GM12878 (cell line): ENCODE results near the gene CPD. TPM values are rescaled to one million over a fixed set of nuclear protein-coding genes. Genes with fewer than 3 reads are reported as not detected.

Source experiments
- ATAC-seq: fragments of 200-7000 bp; cut with Tn5 transposase; 3 replicates; pipeline ENCODE4 v1.9.1; 2020; ENCODE audit warnings: mild to moderate bottlenecking, moderate library complexity
- BruUV-seq: library from RNA; stranded (reverse); fragments of 400-500 nt; replicated peaks from 2 replicates; lab custom pipeline; 2021; lab: Mats Ljungman, UMichigan
- CTCF ChIA-PET: fragments of 300-600 bp; sonication (Branson Sonifier 250); formaldehyde crosslinking; extraction: SDS; loops from one replicate; lab custom pipeline; 2021; ENCODE audit warnings: inconsistent platforms; lab: Yijun Ruan, JAX
- POLR2A ChIA-PET: fragments of 350-600 bp; formaldehyde crosslinking; extraction: SDS; loops from one replicate; lab custom pipeline; 2021; ENCODE audit warnings: inconsistent platforms; lab: Charles Lee
- RAD21 ChIA-PET: fragments of 300-600 bp; sonication (Branson Sonifier 250); formaldehyde crosslinking; loops from one replicate; lab custom pipeline; 2023; ENCODE audit warnings: antibody characterized with exemption; ENCODE audit not compliant: unreplicated experiment; lab: Charles Lee
- SMC1A ChIA-PET: fragments of 300-600 bp; sonication (Branson Sonifier 250); formaldehyde crosslinking; loops from one replicate; lab custom pipeline; 2023; ENCODE audit not compliant: unreplicated experiment, uncharacterized antibody; lab: Charles Lee
- DNase-seq: peaks from one replicate; pipeline ENCODE4 v3.0.0-alpha.2; 2011; ENCODE audit warnings: low read depth, low spot score
- FAIRE-seq: peaks from 3 replicates; lab custom pipeline; 2011; peaks lifted over from hg19 to GRCh38; lab: Jason Lieb, UNC
- H2AFZ ChIP-seq: 2 replicates; pipeline ENCODE4 v1.6.0; 2011; ENCODE audit warnings: low read depth, low read length, control low read depth; ENCODE audit not compliant: control insufficient read depth
- H3K27ac ChIP-seq: 2 replicates; pipeline ENCODE4 v1.5.1; 2011; ENCODE audit warnings: control low read depth; ENCODE audit not compliant: control insufficient read depth, insufficient read depth
- H3K27me3 ChIP-seq, 2 experiments: replicated peaks in 1 of 2; 2 replicates each; pipeline versions ENCODE4 v1.6.0 to v1.6.1; 2011; ENCODE audit warnings: low read length in 1 of 2; ENCODE audit not compliant: control insufficient read depth in 2 of 2, insufficient read depth in 2 of 2
- H3K36me3 ChIP-seq, 2 experiments: 2 replicates each; pipeline ENCODE4 v1.5.1; 2011; ENCODE audit warnings: low read length in 1 of 2; ENCODE audit not compliant: control insufficient read depth in 2 of 2, insufficient read depth in 2 of 2
- H3K4me1 ChIP-seq: 2 replicates; pipeline ENCODE4 v1.6.1; 2011; ENCODE audit warnings: mild to moderate bottlenecking, low read length, moderate library complexity, mixed read lengths; ENCODE audit not compliant: control insufficient read depth, insufficient read depth
- H3K4me2 ChIP-seq: 2 replicates; pipeline ENCODE4 v1.6.0; 2011; ENCODE audit warnings: control low read depth; ENCODE audit not compliant: control insufficient read depth, insufficient read depth
- H3K4me3 ChIP-seq: fragments of 200-600 bp; sonication (generic); 2 replicates; pipeline ENCODE4 v1.5.1; 2016
- H3K79me2 ChIP-seq: 2 replicates; pipeline ENCODE4 v1.6.0; 2011; ENCODE audit warnings: low read length; ENCODE audit not compliant: control insufficient read depth, insufficient read depth
- H3K9ac ChIP-seq: 2 replicates; pipeline ENCODE4 v1.8.0; 2011; ENCODE audit warnings: low read length, control low read depth, mixed read lengths; ENCODE audit not compliant: control insufficient read depth, insufficient read depth
- H3K9me3 ChIP-seq: replicated peaks from 3 replicates; pipeline ENCODE4 v1.5.1; 2011; ENCODE audit warnings: mild to moderate bottlenecking, low read length; ENCODE audit not compliant: control insufficient read depth, insufficient read depth
- H4K20me1 ChIP-seq: 2 replicates; pipeline ENCODE4 v1.6.0; 2011; ENCODE audit not compliant: control insufficient read depth, insufficient read depth
- BACH1 ChIP-seq: fragments of 450-650 bp; IDR thresholded peaks from 2 replicates; pipeline ENCODE4 v1.6.1; 2017; ENCODE audit warnings: mild to moderate bottlenecking, borderline replicate concordance
- BRCA1 ChIP-seq: IDR thresholded peaks from 2 replicates; pipeline ENCODE4 v1.6.1; 2011; ENCODE audit warnings: low read depth, low read length, improper control_type of control experiment
- CEBPB ChIP-seq, 2 experiments: fragments of 150-350 bp in 1 of 2; IDR thresholded peaks; 2 replicates each; pipeline ENCODE4 v1.6.1; 2012 to 2014; ENCODE audit warnings: low read depth in 2 of 2, low read length in 2 of 2, borderline replicate concordance in 1 of 2, inconsistent platforms in 1 of 2
- EGR1 ChIP-seq, 2 experiments: IDR thresholded peaks; 1 replicate in 1 of 2; 2 replicates in 1 of 2; pipeline ENCODE4 v1.6.1; 2011 to 2012; ENCODE audit warnings: low read depth in 2 of 2, low read length in 2 of 2, borderline replicate concordance in 1 of 2, mild to moderate bottlenecking in 1 of 2, moderate library complexity in 1 of 2
- EP300 ChIP-seq, 2 experiments: fragments of 150-350 bp in 1 of 2; IDR thresholded peaks; 2 replicates each; pipeline ENCODE4 v1.6.1; 2011 to 2012; ENCODE audit warnings: low read depth in 2 of 2, low read length in 2 of 2, borderline replicate concordance in 1 of 2, improper control_type of control experiment in 1 of 2, inconsistent platforms in 1 of 2; ENCODE audit not compliant: control insufficient read depth in 1 of 2
- GATAD2B ChIP-seq: fragments of 450-650 bp; conservative IDR thresholded peaks from 2 replicates; pipeline ENCODE4 v1.6.1; 2017; ENCODE audit warnings: low read depth, mild to moderate bottlenecking, moderate library complexity
- HDAC2 ChIP-seq: fragments of 200-600 bp; sonication (generic); IDR thresholded peaks from 2 replicates; pipeline ENCODE4 v1.6.1; 2017
- HDAC6 ChIP-seq: fragments of 200-600 bp; sonication (generic); IDR thresholded peaks from one replicate; pipeline ENCODE4 v1.8.0; 2017; ENCODE audit warnings: antibody characterized with exemption; ENCODE audit not compliant: unreplicated experiment
- MTA2 ChIP-seq: fragments of 450-650 bp; IDR thresholded peaks from 2 replicates; pipeline ENCODE4 v1.6.1; 2016; ENCODE audit warnings: low read depth, mild to moderate bottlenecking, moderate library complexity
- NFIC ChIP-seq: IDR thresholded peaks from 2 replicates; pipeline ENCODE4 v1.6.1; 2012; ENCODE audit warnings: low read depth, mild to moderate bottlenecking, inconsistent platforms, low read length, moderate library complexity
- NR2C2 ChIP-seq: IDR thresholded peaks from 2 replicates; pipeline ENCODE4 v1.6.1; 2011; ENCODE audit warnings: borderline replicate concordance, low read depth; ENCODE audit not compliant: control insufficient read depth, insufficient read length
- POLR2A ChIP-seq: IDR thresholded peaks from 2 replicates; pipeline ENCODE4 v1.6.1; 2011; ENCODE audit warnings: low read depth, mild to moderate bottlenecking, low read length
- SREBF2 ChIP-seq: IDR thresholded peaks from 2 replicates; pipeline ENCODE4 v1.6.1; 2012; ENCODE audit warnings: mild to moderate bottlenecking, low read length
- SUPT20H ChIP-seq: IDR thresholded peaks from 2 replicates; pipeline ENCODE4 v1.6.1; 2011; ENCODE audit warnings: low read depth, mild to moderate bottlenecking, low read length, moderate library complexity, borderline replicate concordance; ENCODE audit not compliant: control insufficient read depth
- WRNIP1 ChIP-seq: IDR thresholded peaks from 2 replicates; pipeline ENCODE4 v1.6.1; 2011; ENCODE audit warnings: low read depth, low read length, improper control_type of control experiment, borderline replicate concordance
- WGBS: methylation state at CpG from one replicate; pipeline ENCODE4 v1.1.6; 2016; ENCODE audit warnings: low lambda C conversion rate; ENCODE audit not compliant: insufficient replicate concordance, insufficient coverage; ENCODE audit errors: missing lambda C conversion rate; 5-methylcytosine and 5-hydroxymethylcytosine counted together
- in situ Hi-C: fragments of 300-500 bp; cut with MboI; formaldehyde crosslinking; loops from 9 replicates; pipeline ENCODE4 v1.14.3; 2018; ENCODE audit warnings: mixed read lengths
- intact Hi-C: fragments of 100-400 bp; cut with micrococcal nuclease; formaldehyde crosslinking; loops from one replicate; pipeline ENCODE4 v1.14.2; 2022; ENCODE audit not compliant: unreplicated experiment
- polyA plus RNA-seq, 11 experiments: library from polyadenylated mRNA; depleted of rRNA in 4 of 11; unstranded in 6 of 11; stranded (reverse) in 5 of 11; fragments of >200 nt; fragmentation: Nextera tagmentation in 4 of 11; fragmentation: Illumina TruSeq in 1 of 11; extraction: Ambion mirVana in 4 of 11; extraction: Trizol in 1 of 11; gene quantifications; 1 replicate in 1 of 11; 2 replicates in 10 of 11; pipeline versions ENCODE4 v1.2.1 to v1.2.3, GENCODE V29; 2011 to 2016; ENCODE audit warnings: inconsistent platforms in 2 of 11, missing spikeins in 2 of 11, low read depth in 1 of 11
- total RNA-seq, 4 experiments: library from RNA; depleted of rRNA in 3 of 4; stranded (reverse); fragments of >200 nt in 3 of 4; fragmentation: Illumina TruSeq in 1 of 4; extraction: Trizol in 1 of 4; gene quantifications; 2 replicates each; pipeline versions ENCODE4 v1.2.1 to v1.2.3, GENCODE V29; 2013 to 2021
- TF ChIP-seq, protein P1 (sequence below): fragments of 150-350 bp; IDR thresholded peaks from 2 replicates; pipeline ENCODE4 v1.6.1; 2014; ENCODE audit warnings: mild to moderate bottlenecking, low read depth, low read length
- TF ChIP-seq, protein P2 (sequence below): fragments of 150-350 bp; IDR thresholded peaks from 2 replicates; pipeline ENCODE4 v1.6.1; 2016; ENCODE audit warnings: low read depth, low read length
- TF ChIP-seq, protein P3 (sequence below): fragments of 450-650 bp; IDR thresholded peaks from 2 replicates; pipeline ENCODE4 v1.6.1; 2014; ENCODE audit warnings: mild to moderate bottlenecking
- TF ChIP-seq, protein P4 (sequence below): IDR thresholded peaks from 2 replicates; pipeline ENCODE4 v1.6.1; 2012; ENCODE audit warnings: low read depth, low read length, improper control_type of control experiment

Gene CPD
- total and polyA plus RNA-seq, 10 of the 15 experiments (the other 5 are each of a cell fraction or from before 2014, with no cell fraction given): 3.5 to 24.2 (median 15.7) TPM

DNA sequence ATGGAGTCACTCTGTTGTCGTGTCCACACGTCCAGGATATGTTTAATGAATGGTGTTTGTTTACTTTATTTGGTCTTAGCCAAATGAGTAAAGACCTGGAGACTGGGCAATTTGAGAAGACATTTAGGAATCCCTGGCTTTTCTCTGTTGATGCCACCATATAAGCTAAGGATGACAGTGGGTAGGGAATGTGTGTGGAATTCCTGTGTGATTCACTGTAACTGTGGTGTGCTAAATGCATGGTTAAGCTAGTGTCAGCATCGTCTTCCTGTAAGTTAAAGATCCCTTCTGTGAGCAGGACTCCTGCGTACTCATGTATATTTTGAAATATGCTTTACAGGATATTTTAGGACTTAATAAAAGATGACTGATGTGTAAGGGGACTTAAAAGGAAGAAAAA, 124.8 kb downstream of the CPD start:
- Histone ChIP-seq H3K79me2 (no peaks in the 10 kb centered on the region), H3K27me3 (no peaks in the 10 kb centered on the region), H4K20me1 (no peaks in the 10 kb centered on the region), H2AFZ (no peak overlapping the region), H3K4me3 (no peak overlapping the region), H3K4me2 (no peak overlapping the region), H3K4me1 (no peaks in the 10 kb centered on the region), H3K9ac (no peak overlapping the region), H3K27ac (no peak overlapping the region), H3K36me3 (peaks cover 0 to 15% of the 10 kb centered on the region in 2 experiments), H3K9me3 (no peaks in the 10 kb centered on the region; the same call in 2 of the 3 replicates)
- ATAC-seq (no peak), FAIRE-seq (no peak), DNase-seq (no peak)
- RAD21 ChIA-PET: no interaction called here
- TF ChIP-seq HDAC2: no peak
- TF ChIP-seq MTA2: no peak
- TF ChIP-seq CEBPB (IDR thresholded peaks at IDR 0.05; ENCODE audit: borderline replicate concordance in 1 of 2, low read depth in 2 of 2, low read length in 2 of 2): no peak
- TF ChIP-seq, protein P1, sequence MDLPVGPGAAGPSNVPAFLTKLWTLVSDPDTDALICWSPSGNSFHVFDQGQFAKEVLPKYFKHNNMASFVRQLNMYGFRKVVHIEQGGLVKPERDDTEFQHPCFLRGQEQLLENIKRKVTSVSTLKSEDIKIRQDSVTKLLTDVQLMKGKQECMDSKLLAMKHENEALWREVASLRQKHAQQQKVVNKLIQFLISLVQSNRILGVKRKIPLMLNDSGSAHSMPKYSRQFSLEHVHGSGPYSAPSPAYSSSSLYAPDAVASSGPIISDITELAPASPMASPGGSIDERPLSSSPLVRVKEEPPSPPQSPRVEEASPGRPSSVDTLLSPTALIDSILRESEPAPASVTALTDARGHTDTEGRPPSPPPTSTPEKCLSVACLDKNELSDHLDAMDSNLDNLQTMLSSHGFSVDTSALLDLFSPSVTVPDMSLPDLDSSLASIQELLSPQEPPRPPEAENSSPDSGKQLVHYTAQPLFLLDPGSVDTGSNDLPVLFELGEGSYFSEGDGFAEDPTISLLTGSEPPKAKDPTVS: no peak
- TF ChIP-seq, protein P2, sequence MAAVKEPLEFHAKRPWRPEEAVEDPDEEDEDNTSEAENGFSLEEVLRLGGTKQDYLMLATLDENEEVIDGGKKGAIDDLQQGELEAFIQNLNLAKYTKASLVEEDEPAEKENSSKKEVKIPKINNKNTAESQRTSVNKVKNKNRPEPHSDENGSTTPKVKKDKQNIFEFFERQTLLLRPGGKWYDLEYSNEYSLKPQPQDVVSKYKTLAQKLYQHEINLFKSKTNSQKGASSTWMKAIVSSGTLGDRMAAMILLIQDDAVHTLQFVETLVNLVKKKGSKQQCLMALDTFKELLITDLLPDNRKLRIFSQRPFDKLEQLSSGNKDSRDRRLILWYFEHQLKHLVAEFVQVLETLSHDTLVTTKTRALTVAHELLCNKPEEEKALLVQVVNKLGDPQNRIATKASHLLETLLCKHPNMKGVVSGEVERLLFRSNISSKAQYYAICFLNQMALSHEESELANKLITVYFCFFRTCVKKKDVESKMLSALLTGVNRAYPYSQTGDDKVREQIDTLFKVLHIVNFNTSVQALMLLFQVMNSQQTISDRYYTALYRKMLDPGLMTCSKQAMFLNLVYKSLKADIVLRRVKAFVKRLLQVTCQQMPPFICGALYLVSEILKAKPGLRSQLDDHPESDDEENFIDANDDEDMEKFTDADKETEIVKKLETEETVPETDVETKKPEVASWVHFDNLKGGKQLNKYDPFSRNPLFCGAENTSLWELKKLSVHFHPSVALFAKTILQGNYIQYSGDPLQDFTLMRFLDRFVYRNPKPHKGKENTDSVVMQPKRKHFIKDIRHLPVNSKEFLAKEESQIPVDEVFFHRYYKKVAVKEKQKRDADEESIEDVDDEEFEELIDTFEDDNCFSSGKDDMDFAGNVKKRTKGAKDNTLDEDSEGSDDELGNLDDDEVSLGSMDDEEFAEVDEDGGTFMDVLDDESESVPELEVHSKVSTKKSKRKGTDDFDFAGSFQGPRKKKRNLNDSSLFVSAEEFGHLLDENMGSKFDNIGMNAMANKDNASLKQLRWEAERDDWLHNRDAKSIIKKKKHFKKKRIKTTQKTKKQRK: no peak
- no peak for TF ChIP-seq NFIC
- no peak for TF ChIP-seq HDAC6
- no peak for TF ChIP-seq POLR2A
- no peak for TF ChIP-seq EGR1 (IDR thresholded peaks at IDR 0.05; ENCODE audit: borderline replicate concordance in 1 of 2, low read depth in 2 of 2, low read length in 2 of 2)
- TF ChIP-seq EP300 (IDR thresholded peaks at IDR 0.05; ENCODE audit: borderline replicate concordance in 1 of 2, control insufficient read depth in 1 of 2, low read depth in 2 of 2, low read length in 2 of 2): no peak
- TF ChIP-seq, protein P3, sequence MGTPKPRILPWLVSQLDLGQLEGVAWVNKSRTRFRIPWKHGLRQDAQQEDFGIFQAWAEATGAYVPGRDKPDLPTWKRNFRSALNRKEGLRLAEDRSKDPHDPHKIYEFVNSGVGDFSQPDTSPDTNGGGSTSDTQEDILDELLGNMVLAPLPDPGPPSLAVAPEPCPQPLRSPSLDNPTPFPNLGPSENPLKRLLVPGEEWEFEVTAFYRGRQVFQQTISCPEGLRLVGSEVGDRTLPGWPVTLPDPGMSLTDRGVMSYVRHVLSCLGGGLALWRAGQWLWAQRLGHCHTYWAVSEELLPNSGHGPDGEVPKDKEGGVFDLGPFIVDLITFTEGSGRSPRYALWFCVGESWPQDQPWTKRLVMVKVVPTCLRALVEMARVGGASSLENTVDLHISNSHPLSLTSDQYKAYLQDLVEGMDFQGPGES: no peak
- TF ChIP-seq SUPT20H: no peak
- TF ChIP-seq SREBF2: no peak
- no peak for TF ChIP-seq WRNIP1
- no peak for TF ChIP-seq BRCA1
- TF ChIP-seq GATAD2B: no peak
- TF ChIP-seq BACH1: no peak
- no peak for TF ChIP-seq NR2C2
- TF ChIP-seq, protein P4, sequence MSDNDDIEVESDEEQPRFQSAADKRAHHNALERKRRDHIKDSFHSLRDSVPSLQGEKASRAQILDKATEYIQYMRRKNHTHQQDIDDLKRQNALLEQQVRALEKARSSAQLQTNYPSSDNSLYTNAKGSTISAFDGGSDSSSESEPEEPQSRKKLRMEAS: no peak
- SMC1A ChIA-PET: no interaction called here
- CTCF ChIA-PET: interaction anchor here (0.6 kb wide), 1 partner anchor 10 kb away, joined by 3 read pairs; no protein-coding TSS in a partner anchor
- intact Hi-C loops (no loop called here), in situ Hi-C loops (no loop called here)
- POLR2A ChIA-PET: no interaction called here
- BruUV-seq: no TSS peak
- 98% methylated on average over 4 of the region's 4 CpGs for WGBS
